Fibroblast of skin of right quadriceps (primary cell): Measurements from ENCODE around the gene ZNF182.
A peak's percentile ranks its signal among the peaks of the same experiment; 100 is the strongest.
"Not testable (repeated sequence)": the region's sequence is repeated elsewhere in the genome, so short reads cannot be mapped to it uniquely, and the experiment has no call there.

ENCODE experiments used
- DNase-seq: peaks from one replicate; pipeline ENCODE4 v3.0.0-alpha.2; 2013

Gene ZNF182

DNA sequence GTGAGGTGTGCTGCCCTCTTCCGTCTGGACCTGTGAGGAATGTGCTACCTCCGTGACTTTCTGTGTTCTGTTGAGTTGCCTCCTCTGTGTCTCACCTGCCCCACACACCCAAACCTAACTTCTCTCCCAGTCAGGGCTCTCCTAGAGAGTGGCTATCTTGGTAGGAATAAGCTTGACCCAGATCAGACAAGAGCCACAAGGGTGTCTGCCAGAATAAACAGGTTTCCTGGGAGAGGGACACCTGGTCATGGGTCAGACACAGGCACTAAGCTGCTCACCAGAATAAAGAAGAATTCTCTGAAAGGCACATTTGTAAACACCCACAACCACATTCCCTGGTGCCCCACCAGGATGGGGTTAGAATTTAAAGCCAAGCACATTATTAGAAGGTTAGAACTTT lies 11.1 kb downstream of the ZNF182 start:
- no peak for DNase-seq

DNA sequence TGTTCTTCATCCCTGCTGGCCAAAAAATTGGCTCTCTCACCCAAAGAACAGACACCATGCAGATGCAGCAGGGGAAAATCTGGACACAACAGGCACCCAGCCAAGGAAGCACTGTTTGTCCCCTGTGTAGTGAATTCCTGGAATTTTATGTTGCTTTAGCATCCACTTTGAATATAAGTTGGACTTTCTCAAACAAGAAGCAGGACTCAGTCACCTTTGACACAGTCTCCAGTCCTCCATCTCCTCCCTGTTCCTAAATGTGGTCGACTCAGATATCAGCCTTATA lies 11.8 kb downstream of the ZNF182 start:
- DNase-seq = peak; percentile 0

DNA sequence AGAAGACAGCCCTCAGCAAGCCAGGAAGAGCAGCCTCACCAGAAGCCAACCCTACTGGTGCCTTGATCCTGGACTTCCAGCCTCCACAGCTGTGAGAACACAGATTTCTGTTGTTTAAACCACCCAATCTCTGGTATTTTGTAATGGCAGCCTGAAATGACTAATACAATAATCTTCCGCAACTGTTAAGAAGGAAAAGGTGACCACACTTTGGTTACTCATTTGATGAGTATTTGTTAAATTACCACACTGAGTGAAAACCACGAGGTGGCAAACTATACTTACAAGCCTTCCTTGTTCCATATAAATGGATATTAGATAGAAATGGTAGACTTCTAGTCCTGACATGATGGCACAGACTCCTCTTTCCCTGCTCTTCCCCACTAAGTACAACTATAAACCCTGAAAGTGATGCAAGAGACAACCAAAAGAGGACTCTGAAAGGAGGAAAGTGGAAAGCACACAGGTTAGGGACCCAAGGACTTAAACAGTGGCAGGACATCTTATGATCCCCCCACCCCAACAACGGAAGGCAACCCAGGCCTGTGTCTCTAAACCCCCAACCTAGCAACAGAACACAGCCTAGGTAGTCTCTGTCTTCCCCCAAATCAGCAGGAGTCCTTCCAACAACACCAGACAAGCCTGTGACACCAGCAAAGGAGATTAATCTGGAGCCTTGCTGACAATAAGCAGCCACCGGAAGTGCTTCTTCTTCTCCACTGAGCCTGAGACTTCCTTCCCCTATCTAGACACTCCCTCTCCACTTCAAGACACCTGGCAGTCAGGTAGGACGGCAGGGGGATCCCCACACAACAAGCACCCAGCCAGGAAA lies 12.3 kb downstream of the ZNF182 start:
- DNase-seq = peak; percentile 54

DNA sequence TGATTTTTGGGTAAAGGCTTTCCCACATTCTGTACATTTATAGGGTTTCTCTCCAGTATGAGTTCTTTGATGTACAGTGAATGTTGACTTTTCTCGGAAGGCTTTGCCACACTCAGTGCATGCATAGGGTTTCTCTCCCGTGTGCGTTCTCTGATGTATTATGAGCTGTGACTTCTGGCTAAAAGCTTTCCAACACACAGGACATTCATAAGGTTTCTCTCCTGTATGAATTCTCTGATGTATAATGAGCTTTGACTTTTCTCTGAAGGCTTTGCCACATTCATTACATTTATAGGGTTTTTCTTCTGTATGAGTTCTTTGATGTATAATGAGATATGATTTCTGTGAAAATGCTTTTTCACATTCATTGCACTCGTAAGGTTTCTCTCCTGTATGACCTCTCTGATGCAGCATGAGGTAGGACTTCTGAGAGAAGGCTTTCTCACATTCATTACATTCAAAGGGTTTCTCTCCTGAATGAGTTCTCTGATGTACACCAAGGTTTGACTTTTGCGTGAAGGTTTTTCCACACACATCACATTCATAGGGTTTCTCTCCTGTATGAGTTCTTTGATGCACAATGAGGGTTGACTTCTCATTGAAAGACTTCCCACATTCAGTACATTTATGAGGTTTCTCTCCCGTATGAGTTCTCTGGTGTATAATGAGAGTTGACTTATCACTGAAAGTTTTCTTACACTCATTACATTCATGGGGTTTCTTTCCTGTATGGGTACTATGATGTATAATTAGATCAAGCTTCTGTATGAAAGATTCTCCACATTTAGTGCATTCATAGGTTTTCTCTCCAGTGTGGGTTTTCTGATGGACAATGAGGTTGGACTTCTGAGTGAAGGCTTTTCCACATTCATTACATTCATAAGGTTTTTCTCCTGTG lies 27.3 kb downstream of the ZNF182 start:
- no peak for DNase-seq

DNA sequence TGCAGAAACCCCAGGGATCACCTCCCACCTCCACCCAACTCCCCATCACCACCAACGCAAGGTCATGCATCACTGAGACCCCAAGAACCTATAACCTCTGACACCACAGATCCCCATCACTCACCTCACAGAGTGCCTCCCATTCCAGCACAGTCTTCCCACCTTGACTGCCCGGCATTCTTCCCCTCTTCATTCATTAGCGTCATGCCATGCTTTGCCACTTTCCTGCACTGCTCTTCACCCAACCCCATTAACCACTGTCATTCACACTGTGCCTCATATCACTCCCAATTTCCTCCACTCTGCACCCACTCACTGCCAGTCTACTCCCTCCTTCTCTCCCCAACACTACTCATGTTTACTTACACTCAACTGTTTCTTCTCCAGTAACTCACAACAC lies 30.6 kb downstream of the ZNF182 start:
- DNase-seq = no peak

DNA sequence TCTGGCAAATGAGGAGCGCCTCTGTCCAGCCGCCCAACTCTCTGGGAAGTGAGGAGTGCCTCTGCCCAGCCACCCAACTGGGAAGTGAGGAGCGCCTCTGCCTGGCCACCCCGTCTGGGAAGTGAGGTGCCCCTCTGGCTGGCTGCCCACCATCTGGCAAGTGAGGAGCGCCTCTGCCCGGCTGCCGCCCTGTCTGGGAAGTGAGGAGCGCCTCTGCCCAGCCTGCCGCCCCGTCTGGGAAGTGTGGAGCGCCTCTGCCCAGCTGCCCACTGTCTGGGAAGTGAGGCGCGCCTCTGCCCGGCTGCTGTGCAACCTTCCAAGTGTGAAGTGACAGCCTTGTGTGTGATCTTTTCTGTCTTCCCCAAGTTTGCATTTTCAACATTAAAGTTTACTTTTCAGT lies 38.3 kb downstream of the ZNF182 start:
- DNase-seq = not testable (repeated sequence)

DNA sequence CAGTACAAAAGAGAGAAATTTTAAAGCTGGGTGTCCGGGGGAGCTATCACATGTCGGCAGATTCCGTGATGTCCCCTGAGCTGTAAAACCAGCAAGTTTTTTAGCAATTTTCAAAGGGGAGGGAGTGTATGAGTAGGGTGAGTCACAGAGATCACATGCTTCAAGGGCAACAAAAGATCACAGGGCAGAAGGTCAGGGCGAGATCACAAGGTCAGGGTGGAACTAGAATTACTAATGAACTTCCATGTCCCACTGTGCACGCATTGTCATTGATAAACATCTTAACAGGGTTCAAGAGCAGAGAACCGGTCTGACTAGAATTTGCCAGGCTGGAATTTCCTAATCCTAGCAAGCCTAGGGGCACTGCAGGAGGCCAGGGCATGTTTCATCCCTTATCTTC lies 42.0 kb downstream of the ZNF182 start:
- DNase-seq = not testable (repeated sequence)

DNA sequence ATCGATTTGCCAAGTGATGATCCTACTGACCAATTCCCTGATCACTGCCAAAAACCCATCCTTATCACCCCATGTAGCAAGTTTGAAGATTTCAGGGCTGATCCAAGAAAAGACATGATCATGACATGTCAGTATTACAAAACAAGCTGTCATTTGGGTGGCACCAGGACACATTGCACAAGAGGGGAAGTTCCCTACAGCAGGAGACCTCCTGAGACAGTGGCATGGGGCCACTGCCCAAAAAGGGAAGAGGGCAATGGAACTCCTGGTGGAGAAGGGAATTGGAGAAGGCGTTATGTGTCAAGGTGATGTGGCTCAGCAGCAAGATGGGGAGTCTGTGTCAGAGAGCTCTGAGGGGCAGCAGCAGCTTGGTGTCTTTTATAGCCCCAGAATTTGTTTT lies 43.4 kb downstream of the ZNF182 start:
- no peak for DNase-seq

DNA sequence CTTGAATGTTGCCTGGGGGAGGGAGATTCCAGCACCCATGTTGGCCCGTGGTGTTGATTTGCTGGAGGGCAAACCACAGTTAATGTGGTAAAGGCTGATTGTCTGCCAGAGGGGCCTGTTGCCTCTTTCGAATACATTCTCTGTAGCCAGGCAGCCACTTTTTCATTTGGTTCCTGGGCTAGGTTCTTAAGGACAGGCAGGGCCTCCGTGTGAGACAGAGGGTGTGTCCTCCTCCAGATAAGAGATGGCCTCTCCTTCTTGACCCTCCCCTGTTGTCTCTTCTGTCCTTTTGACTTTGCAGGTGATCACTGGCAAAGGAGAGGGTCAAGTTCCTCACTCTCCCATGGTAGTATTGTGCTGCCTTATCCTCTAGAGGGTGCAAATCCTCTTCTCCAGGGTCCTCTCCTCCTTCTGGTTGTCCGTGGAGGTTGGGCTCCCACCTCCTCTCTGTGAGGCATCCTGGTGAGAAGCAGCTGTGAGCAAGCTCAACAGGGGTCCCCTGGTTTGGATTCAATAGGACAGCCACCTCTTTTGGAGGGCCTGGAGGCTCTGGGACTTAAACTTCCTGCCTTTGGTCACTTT lies 44.9 kb downstream of the ZNF182 start:
- DNase-seq = no peak

DNA sequence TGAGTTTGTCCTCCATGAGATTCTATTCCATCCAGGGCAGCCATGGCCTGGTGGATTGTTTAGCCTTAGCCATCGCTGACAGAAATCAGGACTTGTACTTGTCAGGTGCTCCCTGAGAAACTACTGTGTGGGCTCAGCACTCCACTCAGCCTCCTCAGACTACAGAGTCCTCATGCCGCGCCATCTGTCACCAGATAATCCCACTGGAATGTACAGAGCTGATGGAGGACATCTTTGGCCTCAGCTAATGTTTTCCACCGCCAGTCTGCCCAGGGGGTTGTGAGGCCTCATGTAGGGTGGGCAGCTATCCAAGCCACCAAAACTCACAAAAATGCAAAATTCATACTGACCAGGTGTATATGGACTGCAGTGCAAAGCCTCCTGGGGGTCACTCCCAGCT lies 45.6 kb downstream of the ZNF182 start:
- DNase-seq = not testable (repeated sequence)

DNA sequence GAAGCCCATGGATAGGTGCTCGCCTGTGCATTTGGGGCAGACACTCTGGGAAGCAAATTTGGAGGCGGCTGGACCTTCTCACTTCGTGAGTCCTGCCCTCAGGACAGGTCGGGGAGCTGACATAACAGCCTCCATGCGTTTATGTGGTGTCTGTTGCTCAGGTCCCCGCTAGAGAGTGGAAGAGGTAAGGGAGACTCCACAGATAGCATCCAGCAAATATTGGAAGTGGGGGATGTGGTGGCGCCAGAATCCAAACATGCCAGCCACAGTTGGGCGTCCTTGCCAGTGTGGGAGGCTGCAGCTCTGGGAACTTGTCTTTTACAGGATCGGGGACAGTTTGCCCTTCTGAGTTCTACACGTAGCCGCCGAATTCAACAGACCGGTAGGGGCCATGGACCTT lies 47.8 kb downstream of the ZNF182 start:
- DNase-seq = no peak

DNA sequence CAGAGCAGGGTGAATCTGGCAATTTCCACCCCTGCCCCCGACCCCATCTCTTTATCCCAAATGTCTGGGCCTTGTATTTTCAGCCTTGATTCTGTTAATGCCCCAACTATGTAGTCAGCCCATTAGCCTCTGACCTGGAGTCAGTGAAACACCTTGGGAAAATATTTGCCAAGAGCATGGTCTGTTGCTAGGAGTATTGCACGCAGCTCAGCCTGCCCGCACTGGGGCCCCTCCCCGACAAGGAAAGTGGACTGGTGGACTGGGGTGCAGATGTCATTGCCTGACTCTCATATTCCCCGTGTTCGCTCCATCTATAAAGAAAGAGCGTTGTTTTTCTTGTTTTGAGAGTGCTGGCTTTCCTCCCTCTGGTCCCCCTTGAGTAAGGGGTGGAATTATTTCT lies 48.5 kb downstream of the ZNF182 start:
- not testable (repeated sequence) for DNase-seq

DNA sequence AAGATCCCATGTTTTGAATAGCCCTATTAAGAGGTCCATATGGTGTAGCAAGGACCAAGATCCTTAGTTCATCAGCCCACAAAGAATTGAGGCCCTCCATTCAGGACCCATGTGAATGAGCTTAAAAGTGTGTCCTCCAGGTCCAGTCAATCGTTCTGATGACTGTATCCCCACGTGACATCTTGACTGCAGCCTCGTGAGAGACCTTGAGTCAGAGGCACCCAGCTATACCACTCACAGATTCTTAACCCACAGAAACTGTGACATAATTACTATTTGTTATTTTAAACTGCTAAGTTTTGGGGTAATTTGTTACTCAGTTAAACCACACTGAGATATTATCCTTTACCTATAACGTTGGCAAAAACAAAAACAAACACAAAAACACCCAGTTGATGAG lies 62.4 kb downstream of the ZNF182 start:
- DNase-seq = no peak

DNA sequence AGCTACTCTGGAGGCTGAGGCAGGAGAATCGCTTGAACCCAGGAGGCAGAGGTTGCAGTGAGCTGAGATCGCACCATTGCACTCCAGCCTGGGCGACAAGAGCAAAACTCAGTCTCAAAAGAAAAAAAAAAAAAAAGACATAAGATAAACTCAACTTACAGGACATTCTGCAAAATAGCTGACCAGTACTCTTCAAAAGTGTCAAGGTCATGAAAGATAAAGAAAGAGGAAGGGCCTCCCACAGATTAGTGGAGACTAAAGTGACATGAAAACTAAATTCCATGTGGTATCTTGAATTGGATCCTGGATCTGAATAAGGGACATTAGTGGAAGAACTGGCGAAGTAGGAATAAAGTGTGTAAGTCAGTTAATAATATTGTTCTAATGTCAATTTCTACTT lies 63.3 kb downstream of the ZNF182 start:
- no peak for DNase-seq

DNA sequence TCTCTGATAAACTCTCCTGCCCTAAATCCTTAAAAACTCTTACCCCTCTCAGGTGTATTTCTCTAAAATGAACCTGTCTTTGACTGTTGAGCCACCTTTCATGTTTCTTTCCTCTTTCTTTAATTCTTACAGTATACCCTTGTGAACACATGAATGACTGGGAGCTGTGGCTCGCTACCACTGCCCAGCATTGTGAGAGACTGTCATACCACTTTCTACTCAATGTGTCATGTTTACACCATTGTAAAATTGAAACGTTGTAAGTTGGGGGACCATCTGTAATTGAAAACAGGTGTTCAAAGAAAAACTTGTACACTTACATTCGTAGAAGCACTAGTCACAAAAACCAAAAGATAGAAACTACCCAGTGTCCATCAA lies 66.9 kb downstream of the ZNF182 start:
- no peak for DNase-seq

DNA sequence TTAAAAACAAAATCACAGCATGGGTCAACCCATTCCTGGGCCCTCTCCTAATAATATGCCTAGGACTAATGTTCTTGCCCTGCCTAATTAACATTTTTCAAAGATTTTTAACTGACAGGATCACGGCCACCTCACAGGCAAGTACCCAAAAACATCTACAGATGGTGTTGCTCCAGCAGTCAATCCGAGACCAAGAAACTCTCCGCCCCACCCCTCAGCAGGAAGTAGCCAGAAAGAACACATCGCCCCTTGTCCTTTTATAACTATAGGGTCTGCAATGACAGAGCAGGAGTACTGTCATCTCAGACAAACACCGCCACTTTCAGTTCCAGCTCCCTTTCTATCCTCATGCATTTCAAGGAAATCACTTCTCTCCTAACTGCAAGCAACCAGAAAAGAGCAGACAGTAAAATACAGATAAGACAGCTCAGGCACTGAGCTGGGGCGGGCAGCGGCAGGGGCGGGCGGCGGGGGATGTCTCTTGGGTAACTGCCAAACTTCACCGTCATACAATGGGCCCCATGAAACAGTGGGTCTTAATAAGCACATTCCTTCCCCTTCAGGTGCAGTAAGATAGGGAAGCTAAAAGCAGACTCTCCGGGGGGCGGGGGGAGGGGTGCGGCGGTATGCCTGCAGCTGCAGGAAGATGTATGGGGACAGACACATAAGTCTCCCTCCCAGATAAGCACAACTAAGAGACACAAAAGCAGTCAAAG lies 67.4 kb downstream of the ZNF182 start:
- no peak for DNase-seq

DNA sequence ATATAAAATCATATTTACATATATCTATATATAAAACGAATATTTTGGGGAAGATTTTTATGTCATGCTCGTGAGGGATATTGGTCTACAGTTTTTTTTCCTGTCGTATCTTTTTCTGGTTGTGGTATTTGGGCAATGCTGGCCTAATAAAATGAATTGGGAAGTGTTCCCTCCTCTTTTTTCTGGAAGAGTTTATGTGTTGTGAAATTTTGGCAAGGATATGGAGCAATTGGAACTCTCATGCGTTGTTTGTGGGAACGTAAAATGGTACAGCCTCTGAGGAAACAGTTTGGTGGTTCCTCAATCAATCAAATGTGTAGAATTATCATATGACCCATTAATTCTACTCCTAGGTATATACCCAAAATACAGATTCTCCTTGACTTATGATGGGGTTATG lies 69.8 kb downstream of the ZNF182 start:
- no peak for DNase-seq

DNA sequence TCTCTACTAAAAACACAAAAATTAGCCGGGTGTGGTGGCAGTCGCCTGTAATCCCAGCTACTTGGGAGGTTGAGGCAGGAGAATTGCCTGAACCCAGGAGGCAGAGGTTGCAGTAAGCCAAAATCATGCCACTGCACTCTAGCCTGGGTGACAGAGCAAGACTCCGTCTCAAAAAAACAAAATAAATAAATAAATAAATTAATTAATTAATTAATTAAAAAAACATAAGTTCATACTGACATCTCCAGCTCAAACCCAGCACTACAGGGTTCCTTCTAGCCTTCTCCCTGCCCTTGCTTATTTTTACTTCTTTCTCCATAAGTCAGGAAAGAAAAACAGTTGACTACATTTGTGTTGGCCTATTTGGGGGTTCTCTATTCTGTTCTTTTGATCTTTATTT lies 71.8 kb downstream of the ZNF182 start:
- not testable (repeated sequence) for DNase-seq

DNA sequence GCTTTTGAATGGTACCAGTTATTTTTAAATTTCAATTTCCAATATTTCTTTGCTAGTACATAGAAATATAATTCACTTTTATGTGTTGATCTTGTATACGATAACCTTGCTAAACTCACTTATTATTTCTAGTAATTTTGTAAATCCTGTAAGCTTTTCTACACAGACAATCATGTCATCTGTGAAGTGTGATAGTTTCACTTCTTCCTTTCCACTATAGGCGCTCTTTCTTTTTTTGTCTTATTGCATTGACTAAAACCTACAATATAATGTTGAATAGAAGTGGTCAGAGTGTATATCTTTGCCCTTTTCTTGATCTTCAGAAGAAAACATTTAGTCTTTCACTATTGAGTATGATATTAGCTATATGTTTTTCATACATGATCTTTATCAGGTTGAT lies 76.6 kb downstream of the ZNF182 start:
- DNase-seq = no peak
